HCEC 1CT (cell line): ENCODE measurements around the gene SAMD15.
"Not testable (repeated sequence)": the region's sequence is repeated elsewhere in the genome, so short reads cannot be mapped to it uniquely, and the experiment has no call there.

Experiments
- DNase-seq: peaks from one replicate; pipeline ENCODE4 v3.0.0-alpha.2; 2017

Gene SAMD15

DNA sequence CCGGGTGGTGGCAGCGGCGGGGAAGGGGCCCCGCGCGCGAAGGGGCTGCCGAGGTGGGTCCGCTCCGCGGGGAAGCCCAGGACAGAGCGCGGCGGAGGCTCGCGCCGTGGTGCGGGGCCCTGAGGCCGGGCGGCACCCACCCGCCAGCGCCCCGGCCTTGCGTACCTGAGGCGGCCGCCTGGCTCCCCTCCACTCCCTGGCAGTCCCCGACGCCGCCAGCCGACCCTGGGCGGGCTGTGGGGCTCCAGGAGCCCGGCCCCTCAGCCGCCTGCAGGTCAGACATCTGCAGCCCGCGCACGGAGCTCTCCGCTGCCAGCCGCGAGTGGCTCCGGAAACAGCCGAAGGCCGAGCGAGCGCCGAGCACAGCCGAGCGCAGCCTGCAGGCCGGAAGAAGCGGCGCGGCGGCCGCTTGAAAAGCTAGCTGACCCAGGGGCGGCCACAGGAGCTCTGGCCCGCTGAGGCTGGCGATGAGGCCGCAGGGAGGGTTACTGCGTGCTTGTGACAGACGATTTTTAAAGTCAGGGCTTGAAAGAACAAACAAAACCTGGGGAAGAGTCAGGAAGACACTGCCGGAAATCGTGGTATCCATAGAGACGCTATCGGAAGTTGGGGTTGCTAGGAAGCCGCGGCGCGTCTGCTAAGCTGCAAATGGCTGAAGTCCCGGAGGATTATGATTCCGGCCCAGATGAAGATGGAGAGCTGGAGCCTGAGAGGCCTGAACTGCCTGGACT lies at the start of gene SAMD15, which contains the start of gene TMED8:
TSS of gene SAMD15 (plus strand) at position 609 of the 731 bp plus-strand sequence. CDS start at position 649, 40 bp downstream.
TSS of gene TMED8 (minus strand) at position 324 of the 731 bp plus-strand sequence. CDS start at position 283, 41 bp downstream.
- DNase-seq: peak; percentile 81

GRCh38 chr14:77329872-77330271 lies 47.3 kb upstream of the SAMD15 start:
- no peak for DNase-seq

GRCh38 chr14:77335576-77335975 lies 41.6 kb upstream of the SAMD15 start:
- no peak for DNase-seq

GRCh38 chr14:77337255-77337654 lies 39.9 kb upstream of the SAMD15 start:
- DNase-seq: not testable (repeated sequence)

DNA sequence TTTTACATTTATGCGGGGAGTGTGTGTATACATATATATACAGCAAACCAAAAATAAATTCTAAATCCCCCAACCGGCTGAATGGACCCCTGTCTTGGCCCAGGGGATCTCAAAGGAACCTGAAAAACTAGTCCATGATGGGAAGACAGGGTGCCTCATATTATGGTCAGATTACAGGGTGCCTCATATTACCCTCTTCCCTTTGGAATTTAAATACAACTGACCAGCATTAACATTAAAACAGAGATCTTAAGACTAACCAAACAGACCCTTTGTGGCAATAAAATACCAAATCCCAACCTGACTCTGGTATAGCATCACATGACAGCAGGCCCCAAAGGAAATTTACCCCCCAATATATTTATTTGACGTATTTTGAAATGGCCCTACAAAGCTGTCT lies 39.3 kb upstream of the SAMD15 start:
- no peak for DNase-seq

GRCh38 chr14:77338302-77338701 lies 38.9 kb upstream of the SAMD15 start:
- no peak for DNase-seq

DNA sequence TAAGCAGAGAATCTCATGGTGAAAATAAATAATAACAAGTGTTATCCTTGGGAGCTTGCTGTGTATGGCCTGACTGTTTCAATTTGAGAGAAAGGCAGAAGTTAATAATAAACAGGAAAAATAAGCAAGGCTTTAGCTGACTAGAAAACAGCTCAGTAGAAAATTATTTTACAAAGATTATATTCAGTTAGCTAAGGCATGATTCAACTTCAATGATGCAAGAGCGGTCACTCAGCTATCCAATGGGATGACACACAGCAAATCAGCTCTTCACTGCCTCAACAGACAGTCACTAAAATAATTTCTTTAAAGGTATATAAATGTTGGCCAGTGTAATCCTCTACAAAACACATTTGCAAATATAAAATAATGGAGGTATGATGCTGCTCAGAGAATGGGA lies 37.8 kb upstream of the SAMD15 start:
- peak; percentile 85 for DNase-seq

- no peak for DNase-seq
Measured at GRCh38 chr14:77340389-77340788, 36.8 kb upstream of the SAMD15 start.

GRCh38 chr14:77342726-77343397 lies 34.3 kb upstream of the SAMD15 start:
- no peak for DNase-seq

DNA sequence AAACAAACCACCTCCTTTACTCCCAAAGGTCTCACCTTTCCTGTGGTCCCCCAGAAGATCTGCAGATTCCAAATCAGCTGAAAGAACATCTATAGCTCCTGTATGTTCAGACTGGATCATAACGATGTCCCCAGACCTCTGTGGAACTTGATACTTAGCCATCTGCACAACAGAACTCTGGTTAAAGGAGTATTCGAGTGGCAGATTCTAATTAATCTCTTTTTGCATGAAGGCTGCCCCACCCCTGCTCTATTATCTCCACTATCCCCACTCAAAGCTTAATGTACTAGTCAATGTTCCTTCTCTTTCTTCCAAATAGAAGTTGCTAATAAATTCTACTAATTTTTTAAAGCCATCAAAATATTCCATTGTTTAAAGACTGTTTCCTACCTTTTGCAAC lies 33.5 kb upstream of the SAMD15 start:
- DNase-seq: no peak

GRCh38 chr14:77344377-77344996 lies 32.7 kb upstream of the SAMD15 start:
- DNase-seq: no peak

- DNase-seq: no peak
Measured at GRCh38 chr14:77346495-77346894, 30.7 kb upstream of the SAMD15 start.

DNA sequence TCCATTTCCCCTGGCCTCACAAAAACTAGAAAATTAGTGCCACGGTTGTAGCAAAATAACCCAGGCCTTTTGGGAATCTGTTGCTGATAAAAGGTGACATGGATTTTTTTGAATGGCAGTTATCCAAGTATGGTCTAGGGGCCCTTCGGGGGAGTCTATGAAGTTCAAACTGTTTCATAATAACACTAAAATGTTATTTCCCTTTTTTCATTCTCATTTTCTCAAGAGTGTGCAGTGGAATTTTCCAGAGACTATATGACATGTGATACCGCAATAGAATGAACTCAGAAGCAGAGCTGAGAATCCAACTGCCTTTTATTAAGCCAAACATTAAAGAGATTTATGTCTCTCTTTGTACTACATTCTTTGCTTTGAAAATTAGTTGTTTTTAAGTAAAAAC lies 29.4 kb upstream of the SAMD15 start:
- DNase-seq: no peak

GRCh38 chr14:77353469-77354141 lies 23.6 kb upstream of the SAMD15 start:
- no peak for DNase-seq

DNA sequence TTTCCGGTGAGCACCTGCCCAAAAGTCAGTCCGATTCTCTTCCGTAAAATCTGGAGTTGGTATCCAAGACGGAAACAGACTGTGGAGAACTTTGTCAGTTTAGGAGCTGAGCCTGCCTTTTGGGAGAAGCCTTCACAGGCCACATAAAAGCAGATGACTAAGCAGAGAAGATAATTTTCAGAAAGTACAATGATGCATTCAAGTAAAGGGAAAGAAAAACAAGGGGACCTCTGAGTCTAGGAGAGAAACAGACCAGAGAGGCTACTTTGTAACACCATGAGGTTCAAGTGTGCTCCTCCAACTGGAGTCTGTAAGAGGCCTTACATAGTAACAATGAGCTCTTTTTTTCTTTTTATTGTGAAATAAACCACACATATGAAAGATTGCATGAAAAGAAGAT lies 21.4 kb upstream of the SAMD15 start:
- no peak for DNase-seq

GRCh38 chr14:77356899-77357298 lies 20.3 kb upstream of the SAMD15 start:
- no peak for DNase-seq

DNA sequence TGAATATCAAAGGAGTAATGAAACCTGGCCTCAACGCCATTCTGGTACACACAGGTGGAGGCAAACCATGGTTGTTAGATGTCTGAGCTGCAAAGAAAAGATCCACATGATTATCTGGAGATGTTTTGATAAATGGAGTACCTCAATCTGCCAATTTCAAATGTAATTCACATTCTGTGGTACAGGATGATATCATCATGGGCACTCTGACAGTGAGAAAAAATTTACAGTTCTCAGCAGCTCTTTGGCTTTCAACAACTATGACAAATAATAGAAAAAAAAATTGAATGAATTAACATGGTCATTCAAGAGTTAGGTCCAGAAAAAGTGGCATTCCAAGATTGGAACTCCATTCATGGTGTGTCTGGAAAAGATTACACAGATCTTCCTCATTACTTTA lies 17.6 kb upstream of the SAMD15 start:
- DNase-seq: no peak

DNA sequence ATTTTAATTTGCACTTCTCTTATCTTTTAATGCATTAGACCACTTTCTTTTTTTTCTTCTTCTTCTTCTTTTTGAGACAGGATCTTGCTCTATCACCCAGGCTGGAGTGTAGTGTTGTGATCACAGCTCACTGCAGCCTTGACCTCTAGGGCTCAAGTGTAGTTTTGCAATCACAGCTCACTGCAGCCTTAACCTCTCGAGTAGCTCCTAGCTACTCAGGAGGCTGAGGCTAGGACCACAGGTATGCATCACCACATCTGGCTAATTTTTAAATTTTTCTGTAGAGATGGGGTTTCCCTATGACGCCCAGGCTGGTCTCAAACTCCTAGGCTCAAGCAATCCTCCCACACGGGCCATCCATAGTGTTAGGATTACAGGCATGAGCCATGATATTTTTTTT lies 13.0 kb upstream of the SAMD15 start:
- DNase-seq: no peak

- DNase-seq: no peak
Measured at GRCh38 chr14:77369285-77369684, 7.9 kb upstream of the SAMD15 start.

DNA sequence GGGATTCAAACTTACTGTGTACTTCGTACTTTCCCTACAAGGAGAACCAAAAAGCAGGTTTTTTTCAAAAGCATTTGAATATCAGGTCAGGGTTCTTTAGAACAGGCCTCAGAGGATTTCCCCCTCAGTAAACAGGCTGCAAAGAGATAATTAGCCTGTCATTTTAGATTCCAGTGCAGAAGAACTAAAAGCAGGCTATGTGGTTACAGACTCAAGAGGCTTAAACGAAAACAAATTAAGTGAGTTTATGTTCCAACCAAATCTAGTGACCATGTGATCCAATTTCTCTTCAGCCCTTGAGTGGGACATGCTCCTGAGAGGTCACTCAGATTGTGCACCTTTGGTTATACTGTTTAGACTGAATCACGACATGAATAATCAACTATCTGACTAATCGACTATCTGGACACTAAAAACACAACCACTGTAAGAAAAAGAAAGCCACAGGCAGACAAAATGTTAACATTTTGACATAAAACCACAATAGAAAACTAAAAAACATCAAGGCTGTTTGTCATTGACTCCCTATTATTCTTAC lies 4.8 kb upstream of the SAMD15 start:
- peak; percentile 65 for DNase-seq

GRCh38 chr14:77375164-77375950 lies 1.8 kb upstream of the SAMD15 start:
- DNase-seq: no peak
